Measurements from ENCODE around the gene PTPN4.

PTPN4 gene

DNA sequence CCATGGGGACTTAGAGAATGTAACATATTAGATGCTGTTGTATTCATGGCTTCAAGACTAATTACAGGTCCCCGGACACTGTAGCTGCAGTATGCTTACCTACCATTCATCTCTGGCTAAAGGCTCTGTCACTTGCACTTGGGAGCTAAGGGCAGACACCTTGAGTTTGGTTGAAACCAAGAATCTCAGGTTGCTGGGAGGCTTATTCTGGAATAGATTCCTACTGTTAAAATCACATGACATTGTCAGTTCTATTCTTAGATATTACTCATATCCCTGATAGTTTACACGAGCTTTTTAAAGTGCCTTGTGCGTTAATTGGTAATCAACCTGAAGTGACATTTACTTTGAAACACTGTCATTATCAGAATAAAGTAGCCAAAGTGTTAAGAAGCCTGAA, 180.2 kb downstream of the PTPN4 start:
- no peak overlapping the region for H3K4ac ChIP-seq (ENCODE audit: low read depth, low read length)
- H3K4me3 ChIP-seq (ENCODE audit: low read depth, low read length), result no peak overlapping the region
- H2AFZ ChIP-seq (ENCODE audit: insufficient read depth, low read length, poor library complexity), result no peak overlapping the region
- H3K79me2 ChIP-seq (ENCODE audit: control insufficient read depth, insufficient read depth, low read length, poor library complexity), result no peaks in the 10 kb centered on the region
- H4K91ac ChIP-seq (ENCODE audit: low read depth, low read length), result no peak overlapping the region
- no peak overlapping the region for H2AK5ac ChIP-seq (ENCODE audit: low read length)
- no peak overlapping the region for H3K4me2 ChIP-seq (ENCODE audit: low read length)
- H3K36me3 ChIP-seq (ENCODE audit: control insufficient read depth in 1 of 2, insufficient read depth in 2 of 2, low read length in 2 of 2), result peaks cover 2 to 5% of the 10 kb centered on the region in 2 experiments
- no CpG with 5 or more reads among the region's 3 CpGs for WGBS (ENCODE audit: extremely low coverage, insufficient coverage, insufficient read length)
- no peak overlapping the region for H3K18ac ChIP-seq (ENCODE audit: low read length)
- H3K9me3 ChIP-seq (ENCODE audit: insufficient read depth, low read depth, low read length), result no peaks in the 10 kb centered on the region
- no peak overlapping the region for H2BK5ac ChIP-seq (ENCODE audit: low read depth, low read length, poor library complexity)
- H4K8ac ChIP-seq (ENCODE audit: low read depth, low read length), result no peak overlapping the region
- no peak overlapping the region for H3K9ac ChIP-seq (ENCODE audit: low read length)
- no peak for DNase-seq
- no peaks in the 10 kb centered on the region for H3K27me3 ChIP-seq (ENCODE audit: insufficient read depth, low read length)
- no peak overlapping the region for H4K12ac ChIP-seq (ENCODE audit: low read depth, low read length)
- no peak overlapping the region for H3K23ac ChIP-seq (ENCODE audit: low read length)
- H3K4me1 ChIP-seq (ENCODE audit: control insufficient read depth in 1 of 2, insufficient read depth in 2 of 2, low read length in 2 of 2), result no peaks in the 10 kb centered on the region
- no peaks in the 10 kb centered on the region for H3K79me1 ChIP-seq (ENCODE audit: low read length)
- H3K27ac ChIP-seq (ENCODE audit: low read depth, low read length), result no peak overlapping the region
- H2BK12ac ChIP-seq (ENCODE audit: low read length), result no peak overlapping the region
- H2BK120ac ChIP-seq (ENCODE audit: insufficient read depth, low read length, poor library complexity), result no peak overlapping the region
- no peak overlapping the region for H3K14ac ChIP-seq (ENCODE audit: low read length)

DNA sequence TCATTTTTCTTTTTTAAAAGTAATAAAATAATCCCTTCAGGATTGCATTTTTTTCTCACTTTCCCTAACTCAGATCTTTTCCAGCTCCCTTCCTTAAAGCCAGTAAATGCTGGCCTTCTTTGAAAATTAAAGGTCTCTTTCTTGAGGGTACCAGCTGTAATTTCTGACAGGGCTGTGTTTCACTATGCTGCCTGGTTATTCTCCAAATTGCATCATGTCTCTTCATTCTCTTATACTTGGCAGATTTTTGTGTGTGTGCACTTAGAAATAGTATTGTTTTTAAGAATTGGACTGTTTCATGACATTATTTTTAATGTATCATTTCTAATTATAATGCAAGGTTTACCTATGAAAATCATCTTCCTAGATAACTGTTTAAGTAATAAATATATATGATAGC, 181.1 kb downstream of the PTPN4 start:
- no peak overlapping the region for H2BK5ac ChIP-seq (ENCODE audit: low read depth, low read length, poor library complexity)
- H3K14ac ChIP-seq (ENCODE audit: low read length), result no peak overlapping the region
- H3K4me2 ChIP-seq (ENCODE audit: low read length), result no peak overlapping the region
- no peak overlapping the region for H3K9ac ChIP-seq (ENCODE audit: low read length)
- no peak overlapping the region for H2BK12ac ChIP-seq (ENCODE audit: low read length)
- H4K91ac ChIP-seq (ENCODE audit: low read depth, low read length), result no peak overlapping the region
- no peak overlapping the region for H4K12ac ChIP-seq (ENCODE audit: low read depth, low read length)
- no peak overlapping the region for H2AFZ ChIP-seq (ENCODE audit: insufficient read depth, low read length, poor library complexity)
- H3K27ac ChIP-seq (ENCODE audit: low read depth, low read length), result no peak overlapping the region
- H3K27me3 ChIP-seq (ENCODE audit: insufficient read depth, low read length), result no peaks in the 10 kb centered on the region
- no peak overlapping the region for H3K4me3 ChIP-seq (ENCODE audit: low read depth, low read length)
- no peak overlapping the region for H4K8ac ChIP-seq (ENCODE audit: low read depth, low read length)
- H3K36me3 ChIP-seq (ENCODE audit: control insufficient read depth in 1 of 2, insufficient read depth in 2 of 2, low read length in 2 of 2), result peaks cover 2 to 5% of the 10 kb centered on the region in 2 experiments
- DNase-seq, result no peak
- no peak overlapping the region for H2AK5ac ChIP-seq (ENCODE audit: low read length)
- H3K79me1 ChIP-seq (ENCODE audit: low read length), result no peaks in the 10 kb centered on the region
- H3K18ac ChIP-seq (ENCODE audit: low read length), result no peak overlapping the region
- no peaks in the 10 kb centered on the region for H3K79me2 ChIP-seq (ENCODE audit: control insufficient read depth, insufficient read depth, low read length, poor library complexity)
- H3K4me1 ChIP-seq (ENCODE audit: control insufficient read depth in 1 of 2, insufficient read depth in 2 of 2, low read length in 2 of 2), result no peaks in the 10 kb centered on the region
- H3K9me3 ChIP-seq (ENCODE audit: insufficient read depth, low read depth, low read length), result no peaks in the 10 kb centered on the region
- no peak overlapping the region for H3K4ac ChIP-seq (ENCODE audit: low read depth, low read length)
- H3K23ac ChIP-seq (ENCODE audit: low read length), result no peak overlapping the region
- no peak overlapping the region for H2BK120ac ChIP-seq (ENCODE audit: insufficient read depth, low read length, poor library complexity)

GRCh38 chr2:119941388-119941787, 181.7 kb downstream of the PTPN4 start:
- H3K4me1 ChIP-seq (ENCODE audit: control insufficient read depth in 1 of 2, insufficient read depth in 2 of 2, low read length in 2 of 2), result no peaks in the 10 kb centered on the region
- no peak overlapping the region for H2BK120ac ChIP-seq (ENCODE audit: insufficient read depth, low read length, poor library complexity)
- peaks cover 2 to 5% of the 10 kb centered on the region in 2 experiments for H3K36me3 ChIP-seq (ENCODE audit: control insufficient read depth in 1 of 2, insufficient read depth in 2 of 2, low read length in 2 of 2)
- no peak overlapping the region for H2BK5ac ChIP-seq (ENCODE audit: low read depth, low read length, poor library complexity)
- H3K4me3 ChIP-seq (ENCODE audit: low read depth, low read length), result no peak overlapping the region
- no peak overlapping the region for H2BK12ac ChIP-seq (ENCODE audit: low read length)
- no peaks in the 10 kb centered on the region for H3K27me3 ChIP-seq (ENCODE audit: insufficient read depth, low read length)
- no peak overlapping the region for H3K18ac ChIP-seq (ENCODE audit: low read length)
- H2AK5ac ChIP-seq (ENCODE audit: low read length), result no peak overlapping the region
- no peak for DNase-seq
- H3K9me3 ChIP-seq (ENCODE audit: insufficient read depth, low read depth, low read length), result no peaks in the 10 kb centered on the region
- WGBS (ENCODE audit: extremely low coverage, insufficient coverage, insufficient read length), result 100% methylated on average over 1 of the region's 1 CpG
- no peak overlapping the region for H4K12ac ChIP-seq (ENCODE audit: low read depth, low read length)
- H3K14ac ChIP-seq (ENCODE audit: low read length), result no peak overlapping the region
- no peaks in the 10 kb centered on the region for H3K79me2 ChIP-seq (ENCODE audit: control insufficient read depth, insufficient read depth, low read length, poor library complexity)
- H3K27ac ChIP-seq (ENCODE audit: low read depth, low read length), result no peak overlapping the region
- H4K8ac ChIP-seq (ENCODE audit: low read depth, low read length), result no peak overlapping the region
- H4K91ac ChIP-seq (ENCODE audit: low read depth, low read length), result no peak overlapping the region
- H3K23ac ChIP-seq (ENCODE audit: low read length), result no peak overlapping the region
- H3K9ac ChIP-seq (ENCODE audit: low read length), result no peak overlapping the region
- H3K79me1 ChIP-seq (ENCODE audit: low read length), result no peaks in the 10 kb centered on the region
- H2AFZ ChIP-seq (ENCODE audit: insufficient read depth, low read length, poor library complexity), result no peak overlapping the region
- H3K4ac ChIP-seq (ENCODE audit: low read depth, low read length), result no peak overlapping the region
- H3K4me2 ChIP-seq (ENCODE audit: low read length), result no peak overlapping the region

DNA sequence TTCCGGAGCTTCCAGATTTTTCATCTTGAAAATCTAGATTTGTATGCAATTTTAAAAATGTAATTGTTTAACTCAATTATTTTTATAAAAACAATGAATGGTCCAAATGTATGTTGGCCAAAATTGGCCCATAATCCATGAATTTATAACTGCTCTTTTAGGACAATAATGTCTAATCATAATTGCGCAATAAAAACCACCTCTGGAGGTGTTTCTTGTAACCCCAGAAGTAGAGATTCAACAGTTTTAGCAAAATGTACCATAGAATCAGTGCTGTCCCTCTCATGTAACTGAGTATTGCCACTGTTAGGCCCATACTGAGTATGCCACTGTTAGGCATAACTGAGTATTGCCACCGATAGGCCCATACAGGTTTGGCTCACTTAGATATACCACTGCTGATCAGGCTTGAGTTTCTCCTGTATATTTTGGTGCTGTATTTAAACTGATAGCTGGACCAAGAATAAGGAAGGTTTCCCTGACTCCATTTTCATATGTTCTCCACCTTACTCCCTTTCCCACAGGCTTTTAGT, 182.3 kb downstream of the PTPN4 start:
- no peak overlapping the region for H3K27ac ChIP-seq (ENCODE audit: low read depth, low read length)
- H2BK120ac ChIP-seq (ENCODE audit: insufficient read depth, low read length, poor library complexity), result no peak overlapping the region
- H3K9me3 ChIP-seq (ENCODE audit: insufficient read depth, low read depth, low read length), result no peaks in the 10 kb centered on the region
- no peak overlapping the region for H3K23ac ChIP-seq (ENCODE audit: low read length)
- H3K79me1 ChIP-seq (ENCODE audit: low read length), result no peaks in the 10 kb centered on the region
- no peak for DNase-seq
- no peaks in the 10 kb centered on the region for H3K4me1 ChIP-seq (ENCODE audit: control insufficient read depth in 1 of 2, insufficient read depth in 2 of 2, low read length in 2 of 2)
- H4K12ac ChIP-seq (ENCODE audit: low read depth, low read length), result no peak overlapping the region
- no peak overlapping the region for H4K91ac ChIP-seq (ENCODE audit: low read depth, low read length)
- no peaks in the 10 kb centered on the region for H3K27me3 ChIP-seq (ENCODE audit: insufficient read depth, low read length)
- no peak overlapping the region for H3K4ac ChIP-seq (ENCODE audit: low read depth, low read length)
- H2BK12ac ChIP-seq (ENCODE audit: low read length), result no peak overlapping the region
- H2BK5ac ChIP-seq (ENCODE audit: low read depth, low read length, poor library complexity), result no peak overlapping the region
- no peak overlapping the region for H3K14ac ChIP-seq (ENCODE audit: low read length)
- H3K4me3 ChIP-seq (ENCODE audit: low read depth, low read length), result no peak overlapping the region
- H3K36me3 ChIP-seq (ENCODE audit: control insufficient read depth in 1 of 2, insufficient read depth in 2 of 2, low read length in 2 of 2), result peaks cover 2 to 5% of the 10 kb centered on the region in 2 experiments
- H3K79me2 ChIP-seq (ENCODE audit: control insufficient read depth, insufficient read depth, low read length, poor library complexity), result no peaks in the 10 kb centered on the region
- no CpG with 5 or more reads among the region's 3 CpGs for WGBS (ENCODE audit: extremely low coverage, insufficient coverage, insufficient read length)
- H2AFZ ChIP-seq (ENCODE audit: insufficient read depth, low read length, poor library complexity), result no peak overlapping the region
- no peak overlapping the region for H2AK5ac ChIP-seq (ENCODE audit: low read length)
- no peak overlapping the region for H3K9ac ChIP-seq (ENCODE audit: low read length)
- H3K18ac ChIP-seq (ENCODE audit: low read length), result no peak overlapping the region
- H3K4me2 ChIP-seq (ENCODE audit: low read length), result no peak overlapping the region
- no peak overlapping the region for H4K8ac ChIP-seq (ENCODE audit: low read depth, low read length)

All from trophoblast cell (in vitro differentiated cells and primary cell).